Prostate gland (tissue), 2 donors: ENCODE data around the gene TMC3.

Source experiments
- POLR2A ChIP-seq: fragments of 450-650 bp; IDR thresholded peaks from one replicate; pipeline ENCODE4 v1.6.1; 2016; ENCODE audit warnings: antibody characterized with exemption, mild to moderate bottlenecking
- POLR2AphosphoS5 ChIP-seq: sonication (generic); formaldehyde crosslinking; IDR thresholded peaks from one replicate; pipeline ENCODE4 v1.6.1; 2017; ENCODE audit warnings: antibody characterized with exemption
- TF ChIP-seq, protein P1 (sequence below), 4 experiments: fragments of 200-600 bp in 2 of 4; fragments of 450-650 bp in 2 of 4; sonication (generic) in 2 of 4; IDR thresholded peaks; 1 replicate in 3 of 4; 2 replicates in 1 of 4; pipeline ENCODE4 v1.5.1; 2016 to 2019; ENCODE audit warnings: antibody characterized with exemption in 4 of 4, mild to moderate bottlenecking in 2 of 4, moderate library complexity in 2 of 4

DNA sequence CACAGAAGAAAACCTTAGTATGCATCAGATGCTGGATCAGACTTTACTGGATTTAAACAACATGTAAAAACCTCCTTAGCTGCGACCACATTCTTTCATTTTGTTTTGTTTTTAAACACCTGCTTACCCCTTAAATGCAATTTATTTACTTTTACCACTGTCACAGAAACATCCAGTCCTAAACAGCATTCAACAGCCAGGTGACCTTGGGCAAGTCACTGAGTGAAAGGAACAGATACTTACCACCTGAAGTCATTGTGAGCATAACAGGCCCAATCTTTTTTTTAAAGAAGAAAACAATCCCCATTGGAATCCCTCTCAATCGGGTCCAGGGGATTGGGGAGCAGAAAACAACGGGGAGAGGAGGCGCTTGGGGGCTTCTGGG lies 50.5 kb downstream of the TMC3 start:
- no peak for TF ChIP-seq POLR2AphosphoS5
- TF ChIP-seq POLR2A, result no peak
- TF ChIP-seq, protein P1, sequence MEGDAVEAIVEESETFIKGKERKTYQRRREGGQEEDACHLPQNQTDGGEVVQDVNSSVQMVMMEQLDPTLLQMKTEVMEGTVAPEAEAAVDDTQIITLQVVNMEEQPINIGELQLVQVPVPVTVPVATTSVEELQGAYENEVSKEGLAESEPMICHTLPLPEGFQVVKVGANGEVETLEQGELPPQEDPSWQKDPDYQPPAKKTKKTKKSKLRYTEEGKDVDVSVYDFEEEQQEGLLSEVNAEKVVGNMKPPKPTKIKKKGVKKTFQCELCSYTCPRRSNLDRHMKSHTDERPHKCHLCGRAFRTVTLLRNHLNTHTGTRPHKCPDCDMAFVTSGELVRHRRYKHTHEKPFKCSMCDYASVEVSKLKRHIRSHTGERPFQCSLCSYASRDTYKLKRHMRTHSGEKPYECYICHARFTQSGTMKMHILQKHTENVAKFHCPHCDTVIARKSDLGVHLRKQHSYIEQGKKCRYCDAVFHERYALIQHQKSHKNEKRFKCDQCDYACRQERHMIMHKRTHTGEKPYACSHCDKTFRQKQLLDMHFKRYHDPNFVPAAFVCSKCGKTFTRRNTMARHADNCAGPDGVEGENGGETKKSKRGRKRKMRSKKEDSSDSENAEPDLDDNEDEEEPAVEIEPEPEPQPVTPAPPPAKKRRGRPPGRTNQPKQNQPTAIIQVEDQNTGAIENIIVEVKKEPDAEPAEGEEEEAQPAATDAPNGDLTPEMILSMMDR (IDR thresholded peaks at IDR 0.05), result no peak
